ENCODE measurements around the gene RAN. TPM values are rescaled to one million over a fixed set of nuclear protein-coding genes. Genes with fewer than 3 reads are reported as not detected.

The RAN gene
- total RNA-seq, 4 donors from 2014 or later, result 157 to 211 (median 197) TPM

GRCh38 chr12:130838284-130838950, 33.4 kb upstream of the RAN start:
- DNase-seq (ENCODE audit: extremely low spot score), result no peak
- TF ChIP-seq POLR2A (IDR thresholded peaks at IDR 0.05; ENCODE audit: low read depth) (no peak), POLR2AphosphoS5 (IDR thresholded peaks at IDR 0.05) (peak in 1 of 2 donors; percentile 9), EP300 (IDR thresholded peaks at IDR 0.05) (no peak)
- TF ChIP-seq, protein P1, sequence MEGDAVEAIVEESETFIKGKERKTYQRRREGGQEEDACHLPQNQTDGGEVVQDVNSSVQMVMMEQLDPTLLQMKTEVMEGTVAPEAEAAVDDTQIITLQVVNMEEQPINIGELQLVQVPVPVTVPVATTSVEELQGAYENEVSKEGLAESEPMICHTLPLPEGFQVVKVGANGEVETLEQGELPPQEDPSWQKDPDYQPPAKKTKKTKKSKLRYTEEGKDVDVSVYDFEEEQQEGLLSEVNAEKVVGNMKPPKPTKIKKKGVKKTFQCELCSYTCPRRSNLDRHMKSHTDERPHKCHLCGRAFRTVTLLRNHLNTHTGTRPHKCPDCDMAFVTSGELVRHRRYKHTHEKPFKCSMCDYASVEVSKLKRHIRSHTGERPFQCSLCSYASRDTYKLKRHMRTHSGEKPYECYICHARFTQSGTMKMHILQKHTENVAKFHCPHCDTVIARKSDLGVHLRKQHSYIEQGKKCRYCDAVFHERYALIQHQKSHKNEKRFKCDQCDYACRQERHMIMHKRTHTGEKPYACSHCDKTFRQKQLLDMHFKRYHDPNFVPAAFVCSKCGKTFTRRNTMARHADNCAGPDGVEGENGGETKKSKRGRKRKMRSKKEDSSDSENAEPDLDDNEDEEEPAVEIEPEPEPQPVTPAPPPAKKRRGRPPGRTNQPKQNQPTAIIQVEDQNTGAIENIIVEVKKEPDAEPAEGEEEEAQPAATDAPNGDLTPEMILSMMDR (IDR thresholded peaks at IDR 0.05), result no peak
- 4% methylated on average over 11 of the region's 38 CpGs for WGBS
- H3K4me1 ChIP-seq, result peaks cover 0 to 45% (median 36%) of the 10 kb centered on the region in 4 donors
- intact Hi-C loops (cut with DNase I), result no loop called here
- peaks cover 0 to 7% (median 2%) of the 10 kb centered on the region in 4 donors for H3K36me3 ChIP-seq
- H3K9me3 ChIP-seq, result no peaks in the 10 kb centered on the region
- peak overlapping the region; percentile 85 to 92 (median 88) for H3K27ac ChIP-seq (replicated peaks in 1 of 4)
- no peaks in the 10 kb centered on the region for H3K27me3 ChIP-seq
- peak overlapping the region; percentile 75 to 99 (median 90) for H3K4me3 ChIP-seq

DNA sequence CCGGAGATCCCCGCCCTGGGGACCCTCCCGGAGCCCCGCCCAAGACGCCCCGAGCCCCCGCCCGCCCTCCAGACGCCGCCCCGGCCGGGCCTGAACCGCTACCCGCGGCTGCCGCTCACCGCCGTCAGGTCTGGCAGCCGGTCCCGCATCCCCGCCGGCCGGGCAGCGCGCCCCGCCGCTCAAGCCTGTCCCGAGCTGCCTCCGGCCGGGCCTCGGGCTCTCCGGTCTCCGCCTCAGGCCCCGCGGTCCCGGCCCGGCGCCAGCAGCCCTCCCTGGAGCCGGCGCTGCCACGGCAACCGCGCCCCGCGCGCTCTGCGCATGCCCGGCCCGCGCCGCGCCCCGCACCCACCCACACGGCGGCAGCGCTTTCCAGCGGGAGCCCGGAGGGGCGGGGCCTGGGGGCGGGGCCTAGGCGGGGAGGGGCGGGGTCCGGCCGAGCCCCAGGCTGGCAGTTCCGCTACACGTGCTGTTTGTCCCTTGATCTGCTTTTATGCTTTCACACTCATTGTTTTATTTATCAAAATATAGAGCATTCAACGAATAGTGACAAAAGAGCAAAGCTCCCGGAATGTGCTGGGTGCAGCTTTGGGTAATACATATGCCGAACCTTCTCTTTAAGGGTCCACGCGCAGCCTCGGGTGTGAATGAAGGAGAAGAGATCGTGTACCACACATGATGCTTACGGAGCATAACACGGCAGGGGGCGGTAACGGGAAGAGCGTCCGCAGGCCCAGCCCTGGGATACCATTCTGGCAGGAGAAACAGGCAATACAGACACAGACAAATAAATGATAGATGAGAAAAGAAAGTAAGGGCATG, 32.7 kb upstream of the RAN start, which contains the start of gene STX2:
Gene STX2 (minus strand): TSS at position 300 of the 819 bp plus-strand sequence. CDS start 151 bp downstream, at position 149.
- intact Hi-C loops (cut with DNase I), result loop anchor here (1.0 kb wide), 1 partner anchor 33 kb away; the partner anchor contains the start of gene RAN
- under 1% methylated on average over 22 of the region's 79 CpGs for WGBS
- TF ChIP-seq, protein P1 (IDR thresholded peaks at IDR 0.05), result peak in 2 of 3 experiments; percentile 21 to 29
- TF ChIP-seq EP300 (IDR thresholded peaks at IDR 0.05) (no peak), POLR2AphosphoS5 (IDR thresholded peaks at IDR 0.05) (peak; percentile 25 to 31)
- peaks cover 0 to 40% (median 36%) of the 10 kb centered on the region in 4 donors for H3K4me1 ChIP-seq
- H3K36me3 ChIP-seq, result peaks cover 0 to 3% (median 0%) of the 10 kb centered on the region in 4 donors
- H3K4me3 ChIP-seq, result peak within 1 kb of the TSS; percentile 75 to 99 (median 90)
- H3K9me3 ChIP-seq, result no peaks in the 10 kb centered on the region
- peak within 1 kb of the TSS; percentile 85 to 92 (median 88) for H3K27ac ChIP-seq (replicated peaks in 1 of 4)
- H3K27me3 ChIP-seq, result no peaks in the 10 kb centered on the region
- DNase-seq (ENCODE audit: extremely low spot score), result peak; percentile 94

DNA sequence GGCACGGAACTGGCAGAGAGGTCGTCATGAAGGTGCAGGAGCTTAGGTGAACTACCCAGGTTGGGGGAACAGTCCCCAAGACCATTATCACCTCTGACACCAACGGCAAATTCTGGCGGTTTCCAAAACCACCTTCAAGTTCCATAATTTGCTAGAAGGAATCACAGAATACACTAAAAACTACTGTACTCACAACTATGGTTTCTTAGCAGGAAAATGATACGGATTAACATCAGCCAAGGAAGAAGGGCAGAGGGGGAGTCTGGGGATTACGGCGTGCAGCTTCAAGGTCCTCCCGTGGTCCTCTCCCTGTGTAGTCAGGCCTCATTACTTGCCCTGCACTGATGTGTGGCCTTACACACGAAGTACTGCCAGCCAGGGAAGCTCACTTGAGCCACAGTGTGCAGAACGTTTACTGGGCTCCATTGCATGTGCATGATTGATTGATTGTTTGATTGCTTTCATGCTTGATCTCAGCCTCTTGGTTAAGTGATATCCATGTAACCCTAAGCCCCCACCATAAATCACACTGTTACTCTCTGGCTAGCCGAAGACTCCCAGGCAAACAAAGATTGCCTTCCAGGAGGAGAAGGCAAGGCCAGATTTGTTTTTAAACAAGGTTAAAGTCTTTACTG, 32.0 kb upstream of the RAN start:
- DNase-seq (ENCODE audit: extremely low spot score), result no peak
- H3K4me1 ChIP-seq, result peaks cover 0 to 40% (median 36%) of the 10 kb centered on the region in 4 donors
- 64% methylated on average over 11 of the region's 11 CpGs for WGBS
- H3K9me3 ChIP-seq, result no peaks in the 10 kb centered on the region
- TF ChIP-seq EP300 (IDR thresholded peaks at IDR 0.05), result no peak
- H3K27ac ChIP-seq (replicated peaks in 1 of 4), result peak overlapping the region; percentile 43 to 92 (median 72)
- intact Hi-C loops (cut with DNase I), result loop anchor here (1.0 kb wide), 1 partner anchor 32 kb away; the partner anchor contains the start of gene RAN
- H3K27me3 ChIP-seq, result no peaks in the 10 kb centered on the region
- H3K4me3 ChIP-seq, result peak overlapping the region; percentile 75 to 99 (median 90)
- peaks cover 0 to 2% (median 0%) of the 10 kb centered on the region in 4 donors for H3K36me3 ChIP-seq

DNA sequence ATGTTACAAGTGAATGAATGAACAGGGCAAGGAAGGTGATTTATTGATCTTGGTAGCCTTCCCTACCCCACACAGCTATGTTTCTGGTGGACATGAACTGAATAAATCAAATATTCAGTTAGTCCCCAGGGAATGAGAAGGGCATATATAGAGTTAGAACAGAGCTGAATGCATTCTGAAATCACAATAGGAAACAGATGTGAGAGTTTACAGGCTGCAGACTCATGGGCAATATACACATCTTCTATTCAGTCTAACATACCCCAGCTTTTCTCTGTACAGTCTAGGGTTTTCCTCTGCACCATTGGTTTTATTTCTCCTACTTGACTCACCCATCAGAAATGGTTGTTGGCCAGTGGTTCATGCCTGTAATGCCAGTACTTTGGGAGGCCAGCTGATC, 25.5 kb upstream of the RAN start:
- Histone ChIP-seq H3K27me3 (no peaks in the 10 kb centered on the region), H3K27ac (replicated peaks in 1 of 4) (no peak overlapping the region), H3K36me3 (no peaks in the 10 kb centered on the region), H3K4me1 (no peaks in the 10 kb centered on the region), H3K4me3 (no peak overlapping the region), H3K9me3 (no peaks in the 10 kb centered on the region)
- intact Hi-C loops (cut with DNase I), result no loop called here
- no peak for TF ChIP-seq POLR2A (IDR thresholded peaks at IDR 0.05; ENCODE audit: low read depth)
- TF ChIP-seq, protein P1 (IDR thresholded peaks at IDR 0.05), result no peak
- TF ChIP-seq POLR2AphosphoS5 (IDR thresholded peaks at IDR 0.05), result no peak
- TF ChIP-seq EP300 (IDR thresholded peaks at IDR 0.05), result no peak
- no peak for DNase-seq (ENCODE audit: extremely low spot score)

Data from esophagus muscularis mucosa (tissue), 4 donors.